Measurements from ENCODE around the gene NRG2.

DNA sequence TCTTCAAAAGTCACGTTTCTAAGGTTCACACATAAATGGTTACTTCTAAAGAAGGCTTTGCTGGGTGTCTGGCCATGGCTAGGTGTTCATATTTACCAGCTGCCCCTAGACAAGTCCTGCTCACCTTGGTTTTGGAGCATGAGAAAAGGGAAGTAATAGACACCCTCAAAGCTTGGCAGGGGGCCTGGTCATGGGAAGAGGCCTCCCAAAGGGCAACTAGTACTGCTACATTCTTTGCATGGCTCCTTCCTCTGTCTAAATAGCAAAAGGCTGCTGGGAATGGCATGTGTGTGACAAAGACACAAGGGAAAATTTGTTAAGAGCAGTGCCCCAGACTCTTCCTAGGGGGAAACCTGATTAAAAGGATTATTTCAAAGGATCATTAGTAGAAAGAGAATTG lies 93.4 kb downstream of the NRG2 start:
- no peak for TF ChIP-seq POLR2A (IDR thresholded peaks at IDR 0.05; ENCODE audit: extremely low read depth, insufficient read length)
- TF ChIP-seq, protein P1, sequence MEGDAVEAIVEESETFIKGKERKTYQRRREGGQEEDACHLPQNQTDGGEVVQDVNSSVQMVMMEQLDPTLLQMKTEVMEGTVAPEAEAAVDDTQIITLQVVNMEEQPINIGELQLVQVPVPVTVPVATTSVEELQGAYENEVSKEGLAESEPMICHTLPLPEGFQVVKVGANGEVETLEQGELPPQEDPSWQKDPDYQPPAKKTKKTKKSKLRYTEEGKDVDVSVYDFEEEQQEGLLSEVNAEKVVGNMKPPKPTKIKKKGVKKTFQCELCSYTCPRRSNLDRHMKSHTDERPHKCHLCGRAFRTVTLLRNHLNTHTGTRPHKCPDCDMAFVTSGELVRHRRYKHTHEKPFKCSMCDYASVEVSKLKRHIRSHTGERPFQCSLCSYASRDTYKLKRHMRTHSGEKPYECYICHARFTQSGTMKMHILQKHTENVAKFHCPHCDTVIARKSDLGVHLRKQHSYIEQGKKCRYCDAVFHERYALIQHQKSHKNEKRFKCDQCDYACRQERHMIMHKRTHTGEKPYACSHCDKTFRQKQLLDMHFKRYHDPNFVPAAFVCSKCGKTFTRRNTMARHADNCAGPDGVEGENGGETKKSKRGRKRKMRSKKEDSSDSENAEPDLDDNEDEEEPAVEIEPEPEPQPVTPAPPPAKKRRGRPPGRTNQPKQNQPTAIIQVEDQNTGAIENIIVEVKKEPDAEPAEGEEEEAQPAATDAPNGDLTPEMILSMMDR (IDR thresholded peaks at IDR 0.05; ENCODE audit: low read depth, low read length), result no peak

All from NB4 (cell line).